ENCODE data around the gene DESI1. TPM values are rescaled to one million over a fixed set of nuclear protein-coding genes. Genes with fewer than 3 reads are reported as not detected.
A peak's percentile ranks its signal among the peaks of the same experiment; 100 is the strongest.

Gene DESI1
- total RNA-seq, 1 experiment from 2014 or later, result 40.8 TPM

GRCh38 chr22:41596776-41597634 lies 23.8 kb downstream of the DESI1 start:
- CTCF ChIA-PET, result interaction anchor here (0.6 to 2.1 kb wide), 9 partner anchors 10 to 193 kb away, joined by 3 to 10 read pairs (median 3); partner anchors contain the start of genes ACO2, PHF5A and POLR3H
- Histone ChIP-seq H3K27ac (ENCODE audit: low read depth, low read length) (no peak overlapping the region), H3K36me3 (ENCODE audit: control insufficient read depth in 1 of 2, insufficient read depth in 2 of 2, low read length in 2 of 2) (peaks cover 0 to 2% of the 10 kb centered on the region in 2 experiments; a peak in 2 of 4 replicates), H3K9me2 (ENCODE audit: insufficient read depth) (no peaks in the 10 kb centered on the region), H3K9ac (ENCODE audit: low read length) (peak overlapping the region; percentile 18; the same call in 1 of the 2 replicates), H3K4me1 (ENCODE audit: control insufficient read depth in 1 of 2, insufficient read depth in 2 of 2, low read length in 2 of 2) (peaks cover 0 to 11% of the 10 kb centered on the region in 2 experiments; a peak in 2 of 4 replicates), H3K4me3 (replicated peaks in 1 of 2; ENCODE audit: low read depth in 1 of 2, low read length in 2 of 2) (no peak overlapping the region), H3K4me2 (ENCODE audit: low read length) (no peak overlapping the region), H2AFZ (ENCODE audit: low read depth, low read length, poor library complexity, severe bottlenecking) (no peak overlapping the region), H4K20me1 (ENCODE audit: insufficient read depth) (no peaks in the 10 kb centered on the region), H3K27me3 (ENCODE audit: insufficient read depth, low read length) (no peaks in the 10 kb centered on the region), H3K79me2 (ENCODE audit: insufficient read depth, low read length) (no peaks in the 10 kb centered on the region), H3K9me3 (ENCODE audit: control insufficient read depth in 1 of 2, insufficient read depth in 1 of 2, low read depth in 1 of 2, low read length in 2 of 2) (no peaks in the 10 kb centered on the region)
- RAD21 ChIA-PET (ENCODE audit: low non-redundant PET in 1 of 2, low total read pairs in 2 of 2, uncharacterized antibody in 2 of 2, unreplicated experiment in 2 of 2), result interaction anchor here in 1 of 2 experiments (0.7 kb wide), 1 partner anchor 44 kb away, joined by 3 read pairs; no protein-coding TSS in a partner anchor
- no TSS peak for BruUV-seq (replicated peaks)
- POLR2A ChIA-PET, result interaction anchor here (0.6 to 1.1 kb wide), 2 partner anchors 31 to 43 kb away, joined by 3 to 4 read pairs; no protein-coding TSS in a partner anchor
- ATAC-seq (peak; percentile 94), DNase-seq (ENCODE audit: low read depth, low spot score) (no peak)
- intact Hi-C loops (cut with micrococcal nuclease), result loop anchor here (1.0 to 5.0 kb wide), 3 partner anchors 44 to 195 kb away; no protein-coding TSS in a partner anchor
- TF ChIP-seq SRF (IDR thresholded peaks at IDR 0.05; ENCODE audit: low read depth) (no peak), CTCF (IDR thresholded peaks at IDR 0.05 in 2 of 3, conservative IDR thresholded peaks at IDR 0.05 in 1 of 3; ENCODE audit: borderline replicate concordance in 1 of 3, insufficient read depth in 1 of 3, low read depth in 2 of 3, low read length in 2 of 3) (peak; percentile 84 to 93 (median 88)), RAD21 (IDR thresholded peaks at IDR 0.05; ENCODE audit: low read depth) (peak; percentile 94), MAX (IDR thresholded peaks at IDR 0.05) (no peak), SIN3A (IDR thresholded peaks at IDR 0.05; ENCODE audit: low read depth) (no peak), JUND (IDR thresholded peaks at IDR 0.05) (no peak), FOSL1 (IDR thresholded peaks at IDR 0.05; ENCODE audit: low read depth) (no peak), CBX3 (IDR thresholded peaks at IDR 0.05; ENCODE audit: low read depth) (no peak), POLR2AphosphoS5 (IDR thresholded peaks at IDR 0.05; ENCODE audit: low read depth, low read length) (peak; percentile 65), REST (IDR thresholded peaks at IDR 0.05; ENCODE audit: low read depth) (no peak)
- TF ChIP-seq, protein P1, sequence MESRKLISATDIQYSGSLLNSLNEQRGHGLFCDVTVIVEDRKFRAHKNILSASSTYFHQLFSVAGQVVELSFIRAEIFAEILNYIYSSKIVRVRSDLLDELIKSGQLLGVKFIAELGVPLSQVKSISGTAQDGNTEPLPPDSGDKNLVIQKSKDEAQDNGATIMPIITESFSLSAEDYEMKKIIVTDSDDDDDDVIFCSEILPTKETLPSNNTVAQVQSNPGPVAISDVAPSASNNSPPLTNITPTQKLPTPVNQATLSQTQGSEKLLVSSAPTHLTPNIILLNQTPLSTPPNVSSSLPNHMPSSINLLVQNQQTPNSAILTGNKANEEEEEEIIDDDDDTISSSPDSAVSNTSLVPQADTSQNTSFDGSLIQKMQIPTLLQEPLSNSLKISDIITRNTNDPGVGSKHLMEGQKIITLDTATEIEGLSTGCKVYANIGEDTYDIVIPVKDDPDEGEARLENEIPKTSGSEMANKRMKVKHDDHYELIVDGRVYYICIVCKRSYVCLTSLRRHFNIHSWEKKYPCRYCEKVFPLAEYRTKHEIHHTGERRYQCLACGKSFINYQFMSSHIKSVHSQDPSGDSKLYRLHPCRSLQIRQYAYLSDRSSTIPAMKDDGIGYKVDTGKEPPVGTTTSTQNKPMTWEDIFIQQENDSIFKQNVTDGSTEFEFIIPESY (IDR thresholded peaks at IDR 0.05; ENCODE audit: extremely low read depth, insufficient replicate concordance, low read length), result no peak

All from HCT116 (cell line).